SK-N-MC (cell line): Measurements from ENCODE around the gene SNN.

Experiments used
- EZH2 ChIP-seq: fragments of 200-600 bp; sonication (generic); IDR thresholded peaks from one replicate; pipeline ENCODE4 v1.6.1; 2017; ENCODE audit warnings: antibody characterized with exemption
- FOXP2 ChIP-seq: optimal IDR thresholded peaks from 2 replicates; pipeline ENCODE3; 2011; ENCODE audit warnings: mild to moderate bottlenecking, moderate library complexity; ENCODE audit not compliant: insufficient read depth; ENCODE audit errors: extremely low read length, control extremely low read depth
- POLR2AphosphoS5 ChIP-seq: IDR thresholded peaks from 2 replicates; pipeline ENCODE4 v1.6.1; 2012; ENCODE audit warnings: mild to moderate bottlenecking, low read depth, low read length, borderline replicate concordance

DNA sequence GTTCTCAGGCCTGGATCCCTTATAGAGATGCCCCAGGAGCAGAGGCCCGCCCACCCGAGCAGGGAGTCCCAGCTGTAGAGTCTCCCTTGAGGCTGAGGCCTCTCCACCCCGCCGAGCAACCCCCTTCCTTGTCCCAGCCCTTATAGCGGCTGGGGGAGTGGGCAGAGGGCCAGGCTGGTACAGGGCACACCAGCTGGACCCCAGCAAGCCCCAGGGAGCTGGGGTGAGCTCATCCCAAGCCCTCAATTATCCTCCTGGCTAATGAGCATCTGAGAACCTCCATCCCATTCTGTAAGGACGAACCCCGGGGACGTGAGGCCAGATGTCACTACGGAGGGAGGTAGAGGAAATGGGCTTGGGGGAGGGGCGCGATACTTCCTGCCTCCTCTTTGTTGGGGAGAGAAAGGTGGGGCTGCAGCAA lies 3.2 kb upstream of the SNN start:
- TF ChIP-seq FOXP2 (no peak), POLR2AphosphoS5 (no peak), EZH2 (no peak)
